ENCODE results near the gene DCP1B.

DNA sequence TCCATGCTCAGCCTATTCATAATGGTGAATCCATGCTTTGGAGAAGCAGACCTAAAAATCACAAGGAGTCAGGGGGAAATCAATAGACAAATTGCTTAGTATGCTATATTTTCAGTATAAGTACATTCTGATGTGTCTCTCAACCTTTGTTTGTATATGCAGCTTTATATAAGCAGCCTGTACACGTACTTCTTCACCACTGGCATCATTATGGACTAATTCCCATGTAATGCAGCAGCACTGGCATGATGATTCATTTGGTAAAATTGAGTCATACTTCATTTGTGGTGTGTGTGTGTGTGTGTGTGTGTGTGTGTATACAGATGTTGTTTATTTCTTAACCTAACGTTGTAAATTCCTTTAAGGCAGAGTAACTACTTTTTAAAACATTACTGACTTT is 10.9 kb downstream of the DCP1B start:
- TF ChIP-seq, protein P1, sequence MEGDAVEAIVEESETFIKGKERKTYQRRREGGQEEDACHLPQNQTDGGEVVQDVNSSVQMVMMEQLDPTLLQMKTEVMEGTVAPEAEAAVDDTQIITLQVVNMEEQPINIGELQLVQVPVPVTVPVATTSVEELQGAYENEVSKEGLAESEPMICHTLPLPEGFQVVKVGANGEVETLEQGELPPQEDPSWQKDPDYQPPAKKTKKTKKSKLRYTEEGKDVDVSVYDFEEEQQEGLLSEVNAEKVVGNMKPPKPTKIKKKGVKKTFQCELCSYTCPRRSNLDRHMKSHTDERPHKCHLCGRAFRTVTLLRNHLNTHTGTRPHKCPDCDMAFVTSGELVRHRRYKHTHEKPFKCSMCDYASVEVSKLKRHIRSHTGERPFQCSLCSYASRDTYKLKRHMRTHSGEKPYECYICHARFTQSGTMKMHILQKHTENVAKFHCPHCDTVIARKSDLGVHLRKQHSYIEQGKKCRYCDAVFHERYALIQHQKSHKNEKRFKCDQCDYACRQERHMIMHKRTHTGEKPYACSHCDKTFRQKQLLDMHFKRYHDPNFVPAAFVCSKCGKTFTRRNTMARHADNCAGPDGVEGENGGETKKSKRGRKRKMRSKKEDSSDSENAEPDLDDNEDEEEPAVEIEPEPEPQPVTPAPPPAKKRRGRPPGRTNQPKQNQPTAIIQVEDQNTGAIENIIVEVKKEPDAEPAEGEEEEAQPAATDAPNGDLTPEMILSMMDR (IDR thresholded peaks at IDR 0.05), result no peak
- no peak for TF ChIP-seq POLR2A (IDR thresholded peaks at IDR 0.05)

Measured in breast epithelium (tissue), 3 donors.